Activated CD8-positive, alpha-beta memory T cell treated with anti-CD3 and anti-CD28 coated beads, Interleukin-2, amount 50 U/mL, for 1 hour (primary cell): ENCODE data around the gene PLPP1.

ENCODE experiments used
- DNase-seq: peaks from one replicate; pipeline ENCODE4 v3.0.0-alpha.2; 2020; ENCODE audit errors: extremely low read depth

Gene PLPP1

GRCh38 chr5:55450050-55450765, 84.6 kb downstream of the PLPP1 start:
- no peak for DNase-seq

- no peak for DNase-seq
Measured at GRCh38 chr5:55446640-55447351, 88.0 kb downstream of the PLPP1 start.

- DNase-seq = no peak
Measured at GRCh38 chr5:55445791-55446190, 89.0 kb downstream of the PLPP1 start.

- no peak for DNase-seq
Measured at GRCh38 chr5:55441954-55442353, 92.8 kb downstream of the PLPP1 start.

- DNase-seq = no peak
Measured at GRCh38 chr5:55441107-55441771, 93.5 kb downstream of the PLPP1 start.

GRCh38 chr5:55440188-55440646, 94.5 kb downstream of the PLPP1 start:
- DNase-seq = no peak

GRCh38 chr5:55438998-55439397, 95.8 kb downstream of the PLPP1 start:
- no peak for DNase-seq

GRCh38 chr5:55437859-55438206, 96.9 kb downstream of the PLPP1 start:
- DNase-seq = no peak

GRCh38 chr5:55437452-55437851, 97.3 kb downstream of the PLPP1 start:
- DNase-seq = no peak

- DNase-seq = no peak
Measured at GRCh38 chr5:55432549-55432948, 102.2 kb downstream of the PLPP1 start.

GRCh38 chr5:55429613-55430253, 105.0 kb downstream of the PLPP1 start:
- DNase-seq = no peak

GRCh38 chr5:55429221-55429612, 105.5 kb downstream of the PLPP1 start:
- DNase-seq = no peak

GRCh38 chr5:55427157-55427556, 107.6 kb downstream of the PLPP1 start:
- DNase-seq = no peak

- no peak for DNase-seq
Measured at GRCh38 chr5:55426455-55426854, 108.3 kb downstream of the PLPP1 start.

GRCh38 chr5:55421074-55421529, 113.7 kb downstream of the PLPP1 start:
- DNase-seq = no peak

- DNase-seq = no peak
Measured at GRCh38 chr5:55418994-55419968, 115.5 kb downstream of the PLPP1 start.

GRCh38 chr5:55416306-55416705, 118.5 kb downstream of the PLPP1 start:
- DNase-seq = no peak

- DNase-seq = no peak
Measured at GRCh38 chr5:55415071-55415470, 119.7 kb downstream of the PLPP1 start.

GRCh38 chr5:55413644-55414043, 121.1 kb downstream of the PLPP1 start:
- DNase-seq = no peak

- no peak for DNase-seq
Measured at GRCh38 chr5:55411876-55412275, 122.9 kb downstream of the PLPP1 start.

- DNase-seq = no peak
Measured at GRCh38 chr5:55410845-55411244, 123.9 kb downstream of the PLPP1 start.
